Astrocyte (in vitro differentiated cells and primary cell): ENCODE measurements around the gene DSCAM. TPM values are rescaled to one million over a fixed set of nuclear protein-coding genes. Genes with fewer than 3 reads are reported as not detected.

Source experiments
- DNase-seq: peaks from one replicate; pipeline ENCODE4 v3.0.0-alpha.2; 2010; ENCODE audit warnings: low read depth
- FAIRE-seq: peaks from 2 replicates; lab custom pipeline; 2011; peaks lifted over from hg19 to GRCh38; lab: Jason Lieb, UNC
- H2AFZ ChIP-seq: 2 replicates; pipeline ENCODE4 v1.6.0; 2012; ENCODE audit warnings: low read depth, low read length, inconsistent platforms
- H3K27ac ChIP-seq: 2 replicates; pipeline ENCODE4 v1.5.1; 2011; ENCODE audit warnings: low read depth, low read length, inconsistent platforms
- H3K27me3 ChIP-seq: 2 replicates; pipeline ENCODE4 v1.6.0; 2011; ENCODE audit warnings: low read length, inconsistent platforms; ENCODE audit not compliant: insufficient read depth
- H3K36me3 ChIP-seq: 2 replicates; pipeline ENCODE4 v1.5.1; 2011; ENCODE audit warnings: low read length, inconsistent platforms; ENCODE audit not compliant: insufficient read depth
- H3K4me1 ChIP-seq: 2 replicates; pipeline ENCODE4 v1.5.1; 2011; ENCODE audit warnings: low read length, inconsistent platforms; ENCODE audit not compliant: insufficient read depth
- H3K4me2 ChIP-seq: 2 replicates; pipeline ENCODE4 v1.6.0; 2012; ENCODE audit warnings: low read length, inconsistent platforms
- H3K4me3 ChIP-seq: 2 replicates; pipeline ENCODE4 v1.5.1; 2011; ENCODE audit warnings: low read depth, mild to moderate bottlenecking, low read length, inconsistent platforms; ENCODE audit not compliant: insufficient read depth
- H3K79me2 ChIP-seq: 2 replicates; pipeline ENCODE4 v1.6.0; 2012; ENCODE audit warnings: mild to moderate bottlenecking, low read length, inconsistent platforms; ENCODE audit not compliant: insufficient read depth
- H3K9ac ChIP-seq: 2 replicates; pipeline ENCODE4 v1.6.0; 2012; ENCODE audit warnings: mild to moderate bottlenecking, low read length, inconsistent platforms
- H3K9me3 ChIP-seq: 2 replicates; pipeline ENCODE4 v1.5.1; 2012; ENCODE audit warnings: low read depth, mild to moderate bottlenecking, low read length, inconsistent platforms; ENCODE audit not compliant: insufficient read depth
- H4K20me1 ChIP-seq: 2 replicates; pipeline ENCODE4 v1.6.0; 2012; ENCODE audit warnings: low read length, inconsistent platforms; ENCODE audit not compliant: insufficient read depth
- H3K27ac Mint-ChIP-seq: one replicate; pipeline ENCODE4 v1.8.0; 2021; ENCODE audit warnings: mild to moderate bottlenecking, mixed read lengths; ENCODE audit not compliant: unreplicated experiment
- H3K27me3 Mint-ChIP-seq: one replicate; pipeline ENCODE4 v1.8.0; 2021; ENCODE audit warnings: low read depth, mixed read lengths; ENCODE audit not compliant: unreplicated experiment
- H3K36me3 Mint-ChIP-seq: one replicate; pipeline ENCODE4 v1.8.0; 2021; ENCODE audit warnings: low read depth, mixed read lengths; ENCODE audit not compliant: unreplicated experiment
- H3K4me1 Mint-ChIP-seq: one replicate; pipeline ENCODE4 v1.8.0; 2021; ENCODE audit warnings: low read depth, mixed read lengths; ENCODE audit not compliant: unreplicated experiment
- H3K4me3 Mint-ChIP-seq: one replicate; pipeline ENCODE4 v1.8.0; 2021; ENCODE audit warnings: mild to moderate bottlenecking, moderate library complexity, mixed read lengths; ENCODE audit not compliant: unreplicated experiment
- H3K9me3 Mint-ChIP-seq: one replicate; pipeline ENCODE4 v1.8.0; 2021; ENCODE audit warnings: mild to moderate bottlenecking, mixed read lengths; ENCODE audit not compliant: unreplicated experiment
- CTCF ChIP-seq: IDR thresholded peaks from 2 replicates; pipeline ENCODE4 v1.5.1; 2011; ENCODE audit warnings: low read depth, mild to moderate bottlenecking, inconsistent platforms, low read length, moderate library complexity; ENCODE audit not compliant: insufficient read depth
- EZH2 ChIP-seq: IDR thresholded peaks from 2 replicates; pipeline ENCODE4 v1.6.1; 2012; ENCODE audit warnings: mild to moderate bottlenecking, low read length, inconsistent platforms; ENCODE audit not compliant: insufficient read depth
- total RNA-seq: library from RNA; stranded (reverse); gene quantifications from 2 replicates; pipeline ENCODE4 v1.2.1, GENCODE V29; 2021

DSCAM gene
- total RNA-seq, 1 donor from 2014 or later: 0.18 TPM

GRCh38 chr21:40395732-40396131, 451.2 kb downstream of the DSCAM start:
- Histone ChIP-seq H3K36me3 (no peaks in the 10 kb centered on the region), H2AFZ (no peak overlapping the region), H3K9ac (no peak overlapping the region), H3K79me2 (no peaks in the 10 kb centered on the region), H3K9me3 (no peaks in the 10 kb centered on the region), H4K20me1 (no peaks in the 10 kb centered on the region), H3K27ac (no peak overlapping the region), H3K4me1 (no peaks in the 10 kb centered on the region), H3K4me2 (no peak overlapping the region), H3K27me3 (no peaks in the 10 kb centered on the region), H3K4me3 (no peak overlapping the region)
- no peak for DNase-seq
- Mint-ChIP-seq H3K9me3 (peaks cover 6% of the 10 kb centered on the region), H3K4me1 (no peaks in the 10 kb centered on the region), H3K27me3 (no peaks in the 10 kb centered on the region), H3K4me3 (no peak overlapping the region), H3K36me3 (no peaks in the 10 kb centered on the region), H3K27ac (no peak overlapping the region)
- no peak for FAIRE-seq
- TF ChIP-seq CTCF: no peak
- TF ChIP-seq EZH2: no peak

GRCh38 chr21:40393066-40393465, 453.9 kb downstream of the DSCAM start:
- H3K4me2 ChIP-seq: no peak overlapping the region
- H3K9me3 Mint-ChIP-seq: peaks cover 6% of the 10 kb centered on the region
- no peaks in the 10 kb centered on the region for H4K20me1 ChIP-seq
- no peak overlapping the region for H3K27ac Mint-ChIP-seq
- DNase-seq (no peak), FAIRE-seq (no peak)
- H3K27ac ChIP-seq: no peak overlapping the region
- no peaks in the 10 kb centered on the region for H3K27me3 ChIP-seq
- H3K4me3 ChIP-seq: no peak overlapping the region
- no peaks in the 10 kb centered on the region for H3K79me2 ChIP-seq
- H3K4me1 ChIP-seq: no peaks in the 10 kb centered on the region
- no peak overlapping the region for H3K4me3 Mint-ChIP-seq
- no peaks in the 10 kb centered on the region for H3K27me3 Mint-ChIP-seq
- H3K4me1 Mint-ChIP-seq: no peaks in the 10 kb centered on the region
- H3K9ac ChIP-seq: no peak overlapping the region
- no peaks in the 10 kb centered on the region for H3K9me3 ChIP-seq
- H3K36me3 Mint-ChIP-seq: no peaks in the 10 kb centered on the region
- TF ChIP-seq CTCF (no peak), EZH2 (no peak)
- no peaks in the 10 kb centered on the region for H3K36me3 ChIP-seq
- no peak overlapping the region for H2AFZ ChIP-seq

- H3K27ac Mint-ChIP-seq: no peak overlapping the region
- no peak overlapping the region for H3K27ac ChIP-seq
- H3K4me3 Mint-ChIP-seq: no peak overlapping the region
- no peaks in the 10 kb centered on the region for H3K36me3 ChIP-seq
- DNase-seq (no peak), FAIRE-seq (no peak)
- no peak overlapping the region for H2AFZ ChIP-seq
- H3K9me3 ChIP-seq: no peaks in the 10 kb centered on the region
- no peak overlapping the region for H3K4me2 ChIP-seq
- no peaks in the 10 kb centered on the region for H3K27me3 Mint-ChIP-seq
- no peaks in the 10 kb centered on the region for H3K79me2 ChIP-seq
- no peak for TF ChIP-seq CTCF
- H3K9ac ChIP-seq: no peak overlapping the region
- H3K4me3 ChIP-seq: no peak overlapping the region
- no peaks in the 10 kb centered on the region for H3K27me3 ChIP-seq
- no peaks in the 10 kb centered on the region for H3K4me1 Mint-ChIP-seq
- no peaks in the 10 kb centered on the region for H3K36me3 Mint-ChIP-seq
- no peaks in the 10 kb centered on the region for H4K20me1 ChIP-seq
- no peaks in the 10 kb centered on the region for H3K9me3 Mint-ChIP-seq
- no peaks in the 10 kb centered on the region for H3K4me1 ChIP-seq
Measured at GRCh38 chr21:40388046-40388445, 458.9 kb downstream of the DSCAM start.
